T-helper 2 cell treated with Interferon-gamma antibody and Interleukin-4, amounts not matched to agents 100 ng/mL and 5 ng/mL, for 36 hours (primary cell): ENCODE results near the gene CENPM. TPM values are rescaled to one million over a fixed set of nuclear protein-coding genes. Genes with fewer than 3 reads are reported as not detected.

Experiments
- intact Hi-C: fragments of 100-400 bp; cut with micrococcal nuclease; formaldehyde crosslinking; loops from one replicate; pipeline ENCODE4 v1.15.1; 2023
- total RNA-seq: library from RNA; stranded (reverse); gene quantifications from 2 replicates; pipeline ENCODE4 v1.2.3, GENCODE V29; 2022

Gene CENPM
- total RNA-seq: 67.5 and 74.1 TPM in 2 replicates

GRCh38 chr22:41946629-41947423, at the start of gene CENPM:
Gene CENPM (minus strand): TSS chr22:41947152. CDS start chr22:41947076, 76 bp downstream.
- intact Hi-C loops: loop anchor here (1.0 to 10.0 kb wide), 4 partner anchors 114 to 482 kb away; partner anchors contain the start of genes ACO2, NAGA, PHF5A and SREBF2

GRCh38 chr22:41995211-41995610, 48.3 kb upstream of the CENPM start:
- intact Hi-C loops: no loop called here

- intact Hi-C loops: no loop called here
These were observed 45.5 kb upstream of the CENPM start for GRCh38 chr22:41992496-41992895.

GRCh38 chr22:41991111-41991510, 44.2 kb upstream of the CENPM start:
- intact Hi-C loops: no loop called here

- intact Hi-C loops: no loop called here
These were observed 42.3 kb upstream of the CENPM start for GRCh38 chr22:41989246-41989645.

- intact Hi-C loops: no loop called here
These were observed 40.3 kb upstream of the CENPM start for GRCh38 chr22:41987276-41987675.

GRCh38 chr22:41983513-41984405, 36.8 kb upstream of the CENPM start:
- intact Hi-C loops: no loop called here

- intact Hi-C loops: no loop called here
These were observed 35.9 kb upstream of the CENPM start for GRCh38 chr22:41982865-41983264.

- intact Hi-C loops: no loop called here
These were observed 32.7 kb upstream of the CENPM start for GRCh38 chr22:41979423-41980250.

- intact Hi-C loops: no loop called here
These were observed 31.8 kb upstream of the CENPM start for GRCh38 chr22:41978732-41979131.

GRCh38 chr22:41976961-41977566, 30.1 kb upstream of the CENPM start:
- intact Hi-C loops: no loop called here

GRCh38 chr22:41976070-41976901, 29.3 kb upstream of the CENPM start:
- intact Hi-C loops: no loop called here

GRCh38 chr22:41975299-41976069, 28.5 kb upstream of the CENPM start:
- intact Hi-C loops: no loop called here

- intact Hi-C loops: no loop called here
These were observed 27.8 kb upstream of the CENPM start for GRCh38 chr22:41974691-41975290.

- intact Hi-C loops: no loop called here
These were observed 24.5 kb upstream of the CENPM start for GRCh38 chr22:41971431-41971830.

- intact Hi-C loops: no loop called here
These were observed 23.6 kb upstream of the CENPM start for GRCh38 chr22:41970601-41971000.

GRCh38 chr22:41969110-41969646, 22.2 kb upstream of the CENPM start, which contains the start of gene SEPTIN3:
Gene SEPTIN3 (plus strand): TSS chr22:41969443. CDS start chr22:41971493, 2,050 bp downstream.
- intact Hi-C loops: no loop called here

- intact Hi-C loops: no loop called here
These were observed 21.6 kb upstream of the CENPM start for GRCh38 chr22:41968601-41969000.
